Panc1 (cell line): ENCODE data around the gene ENAH. TPM values are rescaled to one million over a fixed set of nuclear protein-coding genes. Genes with fewer than 3 reads are reported as not detected.

Source experiments
- ATAC-seq: fragments of 200-7000 bp; cut with Tn5 transposase; 2 replicates; pipeline ENCODE4 v1.9.1; 2020; ENCODE audit warnings: mild to moderate bottlenecking, moderate library complexity
- BruUV-seq: library from RNA; stranded (reverse); fragments of 400-500 nt; replicated peaks from 2 replicates; lab custom pipeline; 2021; lab: Mats Ljungman, UMichigan
- CTCF ChIA-PET: fragments of 300-600 bp; sonication (Branson Sonifier 250); formaldehyde crosslinking; loops from one replicate; lab custom pipeline; 2022; ENCODE audit warnings: antibody characterized with exemption; lab: Charles Lee
- POLR2A ChIA-PET: fragments of 300-600 bp; sonication (Branson Sonifier 250); formaldehyde crosslinking; loops from one replicate; lab custom pipeline; 2022; ENCODE audit warnings: antibody characterized with exemption; lab: Charles Lee
- DNase-seq: peaks from one replicate; pipeline ENCODE4 v3.0.0-alpha.2; 2010; ENCODE audit warnings: low read depth, low spot score
- H3K27ac ChIP-seq: 2 replicates; pipeline ENCODE4 v1.5.1; 2011; ENCODE audit warnings: mild to moderate bottlenecking, low read length, inconsistent platforms
- H3K27me3 ChIP-seq: fragments of 200-500 bp; sonication (Bioruptor generic); 2 replicates; pipeline ENCODE4 v1.6.0; 2014; ENCODE audit warnings: low read length, inconsistent platforms; ENCODE audit not compliant: control insufficient read depth, insufficient read depth
- H3K36me3 ChIP-seq: fragments of 200-500 bp; sonication (Bioruptor generic); 2 replicates; pipeline ENCODE4 v1.5.1; 2014; ENCODE audit warnings: inconsistent platforms, mild to moderate bottlenecking, low read length, moderate library complexity; ENCODE audit not compliant: control insufficient read depth, insufficient read depth
- H3K4me1 ChIP-seq: 2 replicates; pipeline ENCODE4 v1.5.1; 2011; ENCODE audit warnings: inconsistent platforms, mild to moderate bottlenecking, low read length, moderate library complexity; ENCODE audit not compliant: control insufficient read depth, insufficient read depth
- H3K4me3 ChIP-seq, 2 experiments: 2 replicates each; pipeline ENCODE4 v1.5.1; 2011 to 2012; ENCODE audit warnings: low read depth in 2 of 2, low read length in 2 of 2, mild to moderate bottlenecking in 2 of 2, inconsistent platforms in 1 of 2, moderate library complexity in 1 of 2
- H3K9me3 ChIP-seq: fragments of 200-500 bp; sonication (Bioruptor generic); 2 replicates; pipeline ENCODE4 v1.5.1; 2014; ENCODE audit warnings: low read depth, mild to moderate bottlenecking, inconsistent platforms, low read length, moderate library complexity; ENCODE audit not compliant: control insufficient read depth, insufficient read depth
- POLR2AphosphoS5 ChIP-seq: IDR thresholded peaks from 2 replicates; pipeline ENCODE4 v1.6.1; 2012; ENCODE audit warnings: mild to moderate bottlenecking, low read depth, low read length, moderate library complexity
- SIN3A ChIP-seq: IDR thresholded peaks from 2 replicates; pipeline ENCODE4 v1.6.1; 2012; ENCODE audit warnings: low read depth, mild to moderate bottlenecking, low read length, moderate library complexity, borderline replicate concordance; ENCODE audit not compliant: insufficient read depth
- TCF7L2 ChIP-seq: IDR thresholded peaks from 2 replicates; pipeline ENCODE4 v1.6.1; 2011; ENCODE audit warnings: mild to moderate bottlenecking, low read depth, low read length, inconsistent platforms
- in situ Hi-C: cut with HindIII; loops from 2 replicates; pipeline ENCODE4 v1.10.0; 2016; ENCODE audit warnings: low sequenced_read_pairs, low pct_unique_long_range_greater_than_20kb
- intact Hi-C: fragments of 100-400 bp; cut with micrococcal nuclease; formaldehyde crosslinking; loops from one replicate; pipeline ENCODE4 v1.10.0; 2022; ENCODE audit not compliant: unreplicated experiment
- total RNA-seq: library from RNA; stranded (reverse); gene quantifications from one replicate; pipeline ENCODE4 v1.2.1, GENCODE V29; 2021; ENCODE audit not compliant: unreplicated experiment
- TF ChIP-seq, protein P1 (sequence below): fragments of 450-650 bp; IDR thresholded peaks from 2 replicates; pipeline ENCODE4 v1.5.1; 2017; ENCODE audit warnings: mild to moderate bottlenecking
- TF ChIP-seq, protein P2 (sequence below), 2 experiments: IDR thresholded peaks; 2 replicates each; pipeline ENCODE4 v1.6.1; 2011 to 2012; ENCODE audit warnings: low read depth in 2 of 2, control low read depth in 1 of 2, low read length in 1 of 2, mild to moderate bottlenecking in 1 of 2, moderate library complexity in 1 of 2; ENCODE audit not compliant: insufficient read depth in 1 of 2

ENAH gene
- total RNA-seq, 1 experiment from 2014 or later: 133 TPM

GRCh38 chr1:225655509-225656258 lies 2.8 kb upstream of the ENAH start:
- in situ Hi-C loops (no loop called here), intact Hi-C loops (loop anchor here (1.0 to 10.0 kb wide), 3 partner anchors 101 to 151 kb away; no protein-coding TSS in a partner anchor)
- peak; percentile 93 for DNase-seq
- H3K4me3 ChIP-seq: 0 out of 4 replicates have a peak overlapping the region, but pooled peaks of 1 of the 2 experiments have one; percentile 8
- POLR2A ChIA-PET: interaction anchor here (0.6 to 1.5 kb wide), 4 partner anchors 10 to 97 kb away, joined by 3 read pairs; no protein-coding TSS in a partner anchor
- peak overlapping the region; percentile 98 for H3K27ac ChIP-seq
- H3K36me3 ChIP-seq: peaks cover 4% of the 10 kb centered on the region
- CTCF ChIA-PET: interaction anchor here (0.8 kb wide), 1 partner anchor 123 kb away, joined by 3 read pairs; no protein-coding TSS in a partner anchor
- peaks cover 34% of the 10 kb centered on the region for H3K4me1 ChIP-seq
- BruUV-seq: no TSS peak
- TF ChIP-seq, protein P1, sequence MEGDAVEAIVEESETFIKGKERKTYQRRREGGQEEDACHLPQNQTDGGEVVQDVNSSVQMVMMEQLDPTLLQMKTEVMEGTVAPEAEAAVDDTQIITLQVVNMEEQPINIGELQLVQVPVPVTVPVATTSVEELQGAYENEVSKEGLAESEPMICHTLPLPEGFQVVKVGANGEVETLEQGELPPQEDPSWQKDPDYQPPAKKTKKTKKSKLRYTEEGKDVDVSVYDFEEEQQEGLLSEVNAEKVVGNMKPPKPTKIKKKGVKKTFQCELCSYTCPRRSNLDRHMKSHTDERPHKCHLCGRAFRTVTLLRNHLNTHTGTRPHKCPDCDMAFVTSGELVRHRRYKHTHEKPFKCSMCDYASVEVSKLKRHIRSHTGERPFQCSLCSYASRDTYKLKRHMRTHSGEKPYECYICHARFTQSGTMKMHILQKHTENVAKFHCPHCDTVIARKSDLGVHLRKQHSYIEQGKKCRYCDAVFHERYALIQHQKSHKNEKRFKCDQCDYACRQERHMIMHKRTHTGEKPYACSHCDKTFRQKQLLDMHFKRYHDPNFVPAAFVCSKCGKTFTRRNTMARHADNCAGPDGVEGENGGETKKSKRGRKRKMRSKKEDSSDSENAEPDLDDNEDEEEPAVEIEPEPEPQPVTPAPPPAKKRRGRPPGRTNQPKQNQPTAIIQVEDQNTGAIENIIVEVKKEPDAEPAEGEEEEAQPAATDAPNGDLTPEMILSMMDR: no peak; the same call in none of the 2 replicates
- TF ChIP-seq, protein P2, sequence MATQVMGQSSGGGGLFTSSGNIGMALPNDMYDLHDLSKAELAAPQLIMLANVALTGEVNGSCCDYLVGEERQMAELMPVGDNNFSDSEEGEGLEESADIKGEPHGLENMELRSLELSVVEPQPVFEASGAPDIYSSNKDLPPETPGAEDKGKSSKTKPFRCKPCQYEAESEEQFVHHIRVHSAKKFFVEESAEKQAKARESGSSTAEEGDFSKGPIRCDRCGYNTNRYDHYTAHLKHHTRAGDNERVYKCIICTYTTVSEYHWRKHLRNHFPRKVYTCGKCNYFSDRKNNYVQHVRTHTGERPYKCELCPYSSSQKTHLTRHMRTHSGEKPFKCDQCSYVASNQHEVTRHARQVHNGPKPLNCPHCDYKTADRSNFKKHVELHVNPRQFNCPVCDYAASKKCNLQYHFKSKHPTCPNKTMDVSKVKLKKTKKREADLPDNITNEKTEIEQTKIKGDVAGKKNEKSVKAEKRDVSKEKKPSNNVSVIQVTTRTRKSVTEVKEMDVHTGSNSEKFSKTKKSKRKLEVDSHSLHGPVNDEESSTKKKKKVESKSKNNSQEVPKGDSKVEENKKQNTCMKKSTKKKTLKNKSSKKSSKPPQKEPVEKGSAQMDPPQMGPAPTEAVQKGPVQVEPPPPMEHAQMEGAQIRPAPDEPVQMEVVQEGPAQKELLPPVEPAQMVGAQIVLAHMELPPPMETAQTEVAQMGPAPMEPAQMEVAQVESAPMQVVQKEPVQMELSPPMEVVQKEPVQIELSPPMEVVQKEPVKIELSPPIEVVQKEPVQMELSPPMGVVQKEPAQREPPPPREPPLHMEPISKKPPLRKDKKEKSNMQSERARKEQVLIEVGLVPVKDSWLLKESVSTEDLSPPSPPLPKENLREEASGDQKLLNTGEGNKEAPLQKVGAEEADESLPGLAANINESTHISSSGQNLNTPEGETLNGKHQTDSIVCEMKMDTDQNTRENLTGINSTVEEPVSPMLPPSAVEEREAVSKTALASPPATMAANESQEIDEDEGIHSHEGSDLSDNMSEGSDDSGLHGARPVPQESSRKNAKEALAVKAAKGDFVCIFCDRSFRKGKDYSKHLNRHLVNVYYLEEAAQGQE (IDR thresholded peaks at IDR 0.05; ENCODE audit: insufficient read depth in 1 of 2, low read depth in 2 of 2, low read length in 1 of 2): no peak
- TF ChIP-seq TCF7L2 (0 out of 2 replicates have a peak, but pooled peaks have one; percentile 43), POLR2AphosphoS5 (peak; percentile 54; the same call in 1 of the 2 replicates), SIN3A (no peak)
- no peaks in the 10 kb centered on the region for H3K27me3 ChIP-seq
- peak; percentile 47 for ATAC-seq
- H3K9me3 ChIP-seq: no peaks in the 10 kb centered on the region

DNA sequence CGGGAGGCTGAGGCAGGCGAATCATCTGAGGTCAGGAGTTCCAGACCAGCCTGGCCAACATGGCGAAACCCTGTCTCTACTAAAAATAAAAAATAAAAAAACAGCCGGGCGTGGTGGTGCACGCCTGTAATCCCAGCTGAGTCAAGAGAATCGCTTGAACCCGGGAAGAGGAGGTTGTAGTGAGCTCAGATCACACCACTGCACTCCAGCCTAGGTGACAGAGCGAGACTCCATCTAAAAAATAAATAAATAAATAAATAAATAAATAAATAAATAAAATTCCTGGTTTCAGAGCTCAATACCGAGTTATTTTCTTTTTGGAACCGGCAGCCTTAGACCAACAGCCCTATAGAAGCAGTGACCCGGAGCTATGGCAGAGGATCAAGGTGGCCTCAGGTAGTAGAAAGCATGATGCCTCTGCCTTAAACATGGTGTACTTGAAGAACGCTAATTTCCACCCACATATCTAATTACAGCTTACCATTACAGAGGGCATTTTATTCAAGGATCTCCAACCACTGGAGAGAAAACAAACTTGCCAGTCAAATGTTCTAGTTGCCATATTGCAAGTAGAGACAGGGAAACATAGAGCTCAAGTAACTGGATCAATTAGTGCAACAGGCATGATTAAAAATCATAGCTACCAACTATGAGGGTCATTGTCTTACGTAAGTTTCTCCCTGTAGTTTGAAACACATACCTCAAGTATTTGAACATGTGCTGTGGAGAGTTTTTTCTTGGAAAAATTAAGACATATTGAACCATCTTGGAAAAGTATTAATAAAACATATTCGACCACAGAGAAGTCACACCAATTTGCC lies 2.0 kb upstream of the ENAH start:
- in situ Hi-C loops (no loop called here), intact Hi-C loops (loop anchor here (1.0 to 10.0 kb wide), 3 partner anchors 100 to 150 kb away; no protein-coding TSS in a partner anchor)
- TF ChIP-seq SIN3A (no peak), POLR2AphosphoS5 (no peak), TCF7L2 (no peak)
- TF ChIP-seq, protein P2 (IDR thresholded peaks at IDR 0.05; ENCODE audit: insufficient read depth in 1 of 2, low read depth in 2 of 2, low read length in 1 of 2): no peak
- TF ChIP-seq, protein P1: no peak
- ChIA-PET CTCF (interaction anchor here (0.5 to 0.8 kb wide), 2 partner anchors 123 to 275 kb away, joined by 3 to 11 read pairs; no protein-coding TSS in a partner anchor), POLR2A (interaction anchor here (0.9 to 1.5 kb wide), 3 partner anchors 11 to 97 kb away, joined by 3 to 4 read pairs (median 3); no protein-coding TSS in a partner anchor)
- Histone ChIP-seq H3K36me3 (peaks cover 4% of the 10 kb centered on the region), H3K4me3 (peak overlapping the region; percentile 65 to 100), H3K4me1 (peaks cover 40% of the 10 kb centered on the region), H3K9me3 (no peaks in the 10 kb centered on the region), H3K27me3 (no peaks in the 10 kb centered on the region), H3K27ac (peak overlapping the region; percentile 98)
- BruUV-seq: no TSS peak
- no peak for DNase-seq
- no peak for ATAC-seq
